ENCODE data around the gene OSCP1.

The OSCP1 gene

GRCh38 chr1:36402504-36402890 lies 47.8 kb downstream of the OSCP1 start:
- peaks cover 25% of the 10 kb centered on the region for H3K4me1 Mint-ChIP-seq
- H3K36me3 Mint-ChIP-seq (ENCODE audit: low read depth): peaks cover 12% of the 10 kb centered on the region
- H3K4me3 Mint-ChIP-seq: peak overlapping the region; percentile 68 to 75 (median 75)
- peaks cover 4% of the 10 kb centered on the region for H3K27me3 Mint-ChIP-seq (ENCODE audit: low read depth)
- peak overlapping the region; percentile 66 to 86 (median 80) for H3K27ac Mint-ChIP-seq
- H3K9me3 Mint-ChIP-seq: no peaks in the 10 kb centered on the region
- TF ChIP-seq CTCF (IDR thresholded peaks at IDR 0.05; ENCODE audit: unreplicated experiment in 3 of 3): no peak

- Mint-ChIP-seq H3K4me3 (peak overlapping the region; percentile 93 to 97 (median 94)), H3K4me1 (peaks cover 30% of the 10 kb centered on the region), H3K27ac (peak overlapping the region; percentile 98 to 100 (median 99)), H3K36me3 (ENCODE audit: low read depth) (peaks cover 5% of the 10 kb centered on the region), H3K9me3 (no peaks in the 10 kb centered on the region), H3K27me3 (ENCODE audit: low read depth) (peaks cover 4% of the 10 kb centered on the region)
- no peak for TF ChIP-seq CTCF (IDR thresholded peaks at IDR 0.05; ENCODE audit: unreplicated experiment in 3 of 3)
Observed at GRCh38 chr1:36401602-36402503, 48.4 kb downstream of the OSCP1 start.

GRCh38 chr1:36400825-36401601 lies 49.2 kb downstream of the OSCP1 start:
- TF ChIP-seq CTCF (IDR thresholded peaks at IDR 0.05; ENCODE audit: unreplicated experiment in 3 of 3): no peak
- Mint-ChIP-seq H3K9me3 (no peaks in the 10 kb centered on the region), H3K27ac (peak overlapping the region; percentile 98 to 100 (median 99)), H3K27me3 (ENCODE audit: low read depth) (no peaks in the 10 kb centered on the region), H3K4me1 (peaks cover 30% of the 10 kb centered on the region), H3K4me3 (peak overlapping the region; percentile 93 to 97 (median 94)), H3K36me3 (ENCODE audit: low read depth) (peaks cover 4% of the 10 kb centered on the region)

- no peak for TF ChIP-seq CTCF (IDR thresholded peaks at IDR 0.05; ENCODE audit: unreplicated experiment in 3 of 3)
- H3K27me3 Mint-ChIP-seq (ENCODE audit: low read depth): no peaks in the 10 kb centered on the region
- H3K27ac Mint-ChIP-seq: peak overlapping the region; percentile 98 to 100 (median 99)
- H3K4me3 Mint-ChIP-seq: peak overlapping the region; percentile 93 to 97 (median 94)
- peaks cover 4% of the 10 kb centered on the region for H3K36me3 Mint-ChIP-seq (ENCODE audit: low read depth)
- H3K9me3 Mint-ChIP-seq: no peaks in the 10 kb centered on the region
- peaks cover 30% of the 10 kb centered on the region for H3K4me1 Mint-ChIP-seq
Observed at GRCh38 chr1:36400514-36400824, 49.8 kb downstream of the OSCP1 start.

GRCh38 chr1:36398370-36398977 lies 51.8 kb downstream of the OSCP1 start:
- peak overlapping the region; percentile 95 to 97 (median 96) for H3K4me3 Mint-ChIP-seq
- no peak for TF ChIP-seq CTCF (IDR thresholded peaks at IDR 0.05; ENCODE audit: unreplicated experiment in 3 of 3)
- no peaks in the 10 kb centered on the region for H3K36me3 Mint-ChIP-seq (ENCODE audit: low read depth)
- H3K4me1 Mint-ChIP-seq: peaks cover 30% of the 10 kb centered on the region
- no peaks in the 10 kb centered on the region for H3K9me3 Mint-ChIP-seq
- peak overlapping the region; percentile 89 to 94 (median 92) for H3K27ac Mint-ChIP-seq
- no peaks in the 10 kb centered on the region for H3K27me3 Mint-ChIP-seq (ENCODE audit: low read depth)

All from nephron (organoid).